GM21381 (cell line): Measurements from ENCODE around the gene TFE3.

Experiments used
- ATAC-seq: cut with Tn5 transposase; IDR thresholded peaks from one replicate; pipeline ENCODE4 v1.9.1; 2021; ENCODE audit warnings: mild to moderate bottlenecking, moderate library complexity; ENCODE audit not compliant: unreplicated experiment

TFE3 gene

GRCh38 chrX:49043220-49043986 lies at the start of gene TFE3:
Gene TFE3 (minus strand): TSS chrX:49043357. CDS start chrX:49043226, 131 bp downstream.
- peak; percentile 92 for ATAC-seq

GRCh38 chrX:49089553-49089952 lies 46.4 kb upstream of the TFE3 start:
- no peak for ATAC-seq

- no peak for ATAC-seq
These were observed 39.2 kb upstream of the TFE3 start for GRCh38 chrX:49082271-49082871.

- peak; percentile 74 for ATAC-seq
These were observed 36.6 kb upstream of the TFE3 start, which contains the start of gene WDR45 for GRCh38 chrX:49079489-49080428. Gene WDR45 (minus strand): TSS chrX:49079887. CDS start chrX:49078095, 1,792 bp downstream.

GRCh38 chrX:49077941-49078340 lies 34.8 kb upstream of the TFE3 start:
- no peak for ATAC-seq

GRCh38 chrX:49075347-49075746 lies 32.2 kb upstream of the TFE3 start:
- ATAC-seq, result no peak

- ATAC-seq, result peak; percentile 91
These were observed 30.7 kb upstream of the TFE3 start, which contains the start of gene PRAF2 for GRCh38 chrX:49073601-49074575. Gene PRAF2 (minus strand): TSS chrX:49074002. CDS start chrX:49073987, 15 bp downstream.

- no peak for ATAC-seq
These were observed 29.5 kb upstream of the TFE3 start for GRCh38 chrX:49072712-49073095.

- no peak for ATAC-seq
These were observed 28.9 kb upstream of the TFE3 start for GRCh38 chrX:49071877-49072711.

GRCh38 chrX:49070988-49071387 lies 27.8 kb upstream of the TFE3 start:
- no peak for ATAC-seq

GRCh38 chrX:49069038-49069437 lies 25.9 kb upstream of the TFE3 start:
- no peak for ATAC-seq

- no peak for ATAC-seq
These were observed 24.3 kb upstream of the TFE3 start for GRCh38 chrX:49067285-49068120.

GRCh38 chrX:49066690-49067089 lies 23.5 kb upstream of the TFE3 start:
- no peak for ATAC-seq

GRCh38 chrX:49066278-49066677 lies 23.1 kb upstream of the TFE3 start:
- no peak for ATAC-seq

- no peak for ATAC-seq
These were observed 21.6 kb upstream of the TFE3 start for GRCh38 chrX:49064735-49065134.

GRCh38 chrX:49064303-49064702 lies 21.1 kb upstream of the TFE3 start:
- ATAC-seq, result no peak

GRCh38 chrX:49063715-49064114 lies 20.6 kb upstream of the TFE3 start:
- ATAC-seq, result no peak

- no peak for ATAC-seq
These were observed 18.8 kb upstream of the TFE3 start for GRCh38 chrX:49061916-49062315.
